Pancreas (tissue), 10 donors: ENCODE data around the gene IMPACT. TPM values are rescaled to one million over a fixed set of nuclear protein-coding genes. Genes with fewer than 3 reads are reported as not detected.

Experiments used
- ATAC-seq, 4 donors: fragments of 200-7000 bp; cut with Tn5 transposase; one replicate each; pipeline versions ENCODE4 v1.8.0 to v1.9.1; 2020; ENCODE audit warnings: mild to moderate bottlenecking in 4 of 4, moderate library complexity in 4 of 4
- DNase-seq, 6 donors: peaks; one replicate each; pipeline ENCODE4 v3.0.0-alpha.2; 2020
- FAIRE-seq: peaks from 2 replicates; lab custom pipeline; 2012; peaks lifted over from hg19 to GRCh38; lab: Jason Lieb, UNC
- H3K27ac ChIP-seq, 4 donors: fragments of 200-600 bp; sonication (generic); 1 replicate in 3 of 4; 2 replicates in 1 of 4; pipeline versions ENCODE4 v1.5.0 to v1.8.0; 2020
- H3K27me3 ChIP-seq, 4 donors: fragments of 200-600 bp; one replicate each; pipeline ENCODE4 v1.8.0; 2021
- H3K36me3 ChIP-seq, 3 donors: fragments of 200-600 bp; sonication (generic) in 1 of 3; one replicate each; pipeline versions ENCODE4 v1.5.0 to v1.8.0; 2020 to 2021
- H3K4me1 ChIP-seq, 3 donors: fragments of 200-600 bp; one replicate each; pipeline ENCODE4 v1.8.0; 2021
- H3K4me3 ChIP-seq, 4 donors: fragments of 200-600 bp; sonication (generic) in 2 of 4; one replicate each; pipeline versions ENCODE4 v1.5.0 to v1.8.0; 2020 to 2021
- H3K9me3 ChIP-seq, 4 donors: fragments of 200-600 bp; one replicate each; pipeline ENCODE4 v1.8.0; 2021
- CTCF ChIP-seq, 4 donors: fragments of 200-600 bp; sonication (generic) in 3 of 4; IDR thresholded peaks; one replicate each; pipeline versions ENCODE4 v1.5.0 to v1.8.0; 2021; ENCODE audit warnings: antibody characterized with exemption in 4 of 4
- WGBS, 2 donors: extraction: QIAGEN DNeasy Blood & Tissue Kit; methylation state at CpG; one replicate each; pipeline ENCODE4 v1.1.7; 2013; 5-methylcytosine and 5-hydroxymethylcytosine counted together
- intact Hi-C, 3 donors: fragments of 100-400 bp; cut with DNase I; formaldehyde crosslinking; loops; one replicate each; pipeline versions ENCODE4 v1.11.1 to v1.14.2; 2022
- polyA plus RNA-seq, 2 donors: library from polyadenylated mRNA; stranded (reverse); fragments of 200-250 nt; gene quantifications; one replicate each; pipeline ENCODE4 v1.2.3, GENCODE V29; 2013
- total RNA-seq, 6 donors: library from RNA; stranded (reverse); fragmentation: NEBNext Ultra II Directional in 4 of 6; extraction: Animal tissue kit (Norgen Biotek cat#: 25700) in 4 of 6; gene quantifications; one replicate each; pipeline versions ENCODE4 v1.2.1 to v1.2.4, GENCODE V29; 2021 to 2023
- donor health status: healthy with polysubstance abuse.
- donor health status: DM: no; HTN: no; CAD: no; lungs with moderate emphysema.
- donor health status: DM: no; HTN: no; CAD: no.
- donor health status: control.
- donor health status: control.
- donor health status: Bipolar disorder and iron deficiency.
- donor health status: DM: yes; HTN: yes; CAD: no.
- donor health status: DM: no; HTN: no; CAD: no.
- donor health status: DM: no; HTN: no; CAD: no.
- donor health status: DM: yes; HTN: yes; CAD: no.

IMPACT gene
- total and polyA plus RNA-seq, 8 donors = 7.1 to 23.7 (median 17.9) TPM

GRCh38 chr18:24497031-24497754 is 70.7 kb downstream of the IMPACT start:
- no peaks in the 10 kb centered on the region for H3K27me3 ChIP-seq
- H3K4me1 ChIP-seq = no peaks in the 10 kb centered on the region
- no peak for TF ChIP-seq CTCF (IDR thresholded peaks at IDR 0.05)
- no peaks in the 10 kb centered on the region for H3K36me3 ChIP-seq
- no peak for DNase-seq
- H3K4me3 ChIP-seq = no peak overlapping the region
- intact Hi-C loops = no loop called here
- ATAC-seq = peak in 3 of 4 donors; percentile 39 to 58 (median 49)
- no peak overlapping the region for H3K27ac ChIP-seq
- no peak for FAIRE-seq
- no peaks in the 10 kb centered on the region for H3K9me3 ChIP-seq
- 42 to 73% methylated on average over 1 of the region's 1 CpG for WGBS, 2 donors

- FAIRE-seq = no peak
- ATAC-seq = no peak
- no peak for TF ChIP-seq CTCF (IDR thresholded peaks at IDR 0.05)
- H3K27me3 ChIP-seq = no peaks in the 10 kb centered on the region
- H3K4me1 ChIP-seq = no peaks in the 10 kb centered on the region
- H3K9me3 ChIP-seq = no peaks in the 10 kb centered on the region
- H3K27ac ChIP-seq = no peak overlapping the region
- H3K4me3 ChIP-seq = no peak overlapping the region
- no peak for DNase-seq
- no peaks in the 10 kb centered on the region for H3K36me3 ChIP-seq
- WGBS, 2 donors = 72 to 76% methylated on average over 5 of the region's 5 CpGs
- intact Hi-C loops = no loop called here
Measured at GRCh38 chr18:24499814-24500213, 73.3 kb downstream of the IMPACT start.

- Histone ChIP-seq H3K36me3 (no peaks in the 10 kb centered on the region), H3K9me3 (no peaks in the 10 kb centered on the region), H3K27ac (no peak overlapping the region), H3K4me1 (no peaks in the 10 kb centered on the region), H3K27me3 (no peaks in the 10 kb centered on the region), H3K4me3 (no peak overlapping the region)
- TF ChIP-seq CTCF (IDR thresholded peaks at IDR 0.05) = no peak
- intact Hi-C loops = no loop called here
- 84 to 93% methylated on average over 2 of the region's 2 CpGs for WGBS, 2 donors
- FAIRE-seq (no peak), ATAC-seq (no peak), DNase-seq (no peak)
Measured at GRCh38 chr18:24500217-24500616, 73.7 kb downstream of the IMPACT start.

DNA sequence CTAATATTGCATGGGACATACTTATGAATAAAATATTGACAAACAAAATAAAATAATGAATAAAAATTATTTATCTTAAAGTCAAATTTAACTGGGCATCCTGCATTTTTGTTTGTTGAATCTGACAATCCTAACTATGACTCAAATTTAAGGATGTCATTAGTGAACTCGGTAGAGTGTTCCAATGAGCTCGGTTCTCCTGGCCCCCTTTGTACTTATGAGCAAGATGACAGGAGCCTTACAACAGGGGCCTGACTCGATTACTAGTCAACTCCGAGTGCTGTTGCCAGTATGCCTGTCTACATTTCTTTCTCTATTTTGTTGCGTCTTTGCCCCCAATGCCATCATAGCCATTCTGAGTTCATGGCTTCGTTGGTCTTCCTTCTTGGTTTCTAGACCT is 74.3 kb downstream of the IMPACT start:
- no peak for DNase-seq
- no peaks in the 10 kb centered on the region for H3K9me3 ChIP-seq
- H3K27me3 ChIP-seq = no peaks in the 10 kb centered on the region
- no peak for ATAC-seq
- FAIRE-seq = no peak
- WGBS, 2 donors = 77 to 88% methylated on average over 6 of the region's 6 CpGs
- H3K4me1 ChIP-seq = no peaks in the 10 kb centered on the region
- TF ChIP-seq CTCF (IDR thresholded peaks at IDR 0.05) = no peak
- H3K4me3 ChIP-seq = no peak overlapping the region
- intact Hi-C loops = no loop called here
- H3K36me3 ChIP-seq = no peaks in the 10 kb centered on the region
- no peak overlapping the region for H3K27ac ChIP-seq
